K562 (cell line): ENCODE measurements around the gene ACLY. TPM values are rescaled to one million over a fixed set of nuclear protein-coding genes. Genes with fewer than 3 reads are reported as not detected.

Experiments
- ATAC-seq: fragments of 200-7000 bp; cut with Tn5 transposase; 3 replicates; pipeline ENCODE4 v1.9.1; 2020; ENCODE audit warnings: moderate library complexity
- BruUV-seq: library from RNA; stranded (reverse); fragments of 400-500 nt; replicated peaks from 2 replicates; lab custom pipeline; 2021; lab: Mats Ljungman, UMichigan
- CTCF ChIA-PET: fragments of 300-600 bp; formaldehyde crosslinking; extraction: SDS; loops from one replicate; lab custom pipeline; 2021; ENCODE audit warnings: low intra/inter-chr PET ratio; lab: Yijun Ruan, JAX
- POLR2A ChIA-PET: fragments of 300-600, 350-650 bp; sonication (Branson Sonifier 250); formaldehyde crosslinking; extraction: SDS; loops from one replicate; lab custom pipeline; 2021; ENCODE audit warnings: antibody characterized with exemption, inconsistent platforms; lab: Yijun Ruan, JAX
- DNase-seq, 4 experiments: peaks; one replicate each; pipeline versions ENCODE4 v3.0.0 to v3.0.0-alpha.2; 2011 to 2018; ENCODE audit warnings: low spot score in 3 of 4, mixed read lengths in 3 of 4; ENCODE audit errors: extremely low read depth in 1 of 4
- FAIRE-seq: peaks from 2 replicates; lab custom pipeline; 2011; peaks lifted over from hg19 to GRCh38; lab: Jason Lieb, UNC
- H2AFZ ChIP-seq: 2 replicates; pipeline ENCODE4 v1.6.0; 2011; ENCODE audit warnings: low read depth, low read length, control low read depth, inconsistent platforms
- H3K27ac ChIP-seq: fragments of 200-600 bp; 3 replicates; pipeline ENCODE4 v1.8.0; 2011; ENCODE audit warnings: low read depth, mild to moderate bottlenecking, control low read depth, inconsistent platforms, low read length, moderate library complexity, mixed read lengths; ENCODE audit errors: extremely low read depth
- H3K27me3 ChIP-seq, 2 experiments: fragments of 300-600 bp in 1 of 2; 2 replicates in 1 of 2; 3 replicates in 1 of 2; pipeline versions ENCODE4 v1.6.0 to v1.8.0; 2011; ENCODE audit warnings: inconsistent platforms in 2 of 2, low read length in 2 of 2, mild to moderate bottlenecking in 1 of 2, mixed read lengths in 1 of 2, moderate library complexity in 1 of 2; ENCODE audit not compliant: control insufficient read depth in 2 of 2, insufficient read depth in 2 of 2
- H3K36me3 ChIP-seq: fragments of 300-600 bp; 3 replicates; pipeline ENCODE4 v1.8.0; 2011; ENCODE audit warnings: mild to moderate bottlenecking, low read length, inconsistent platforms; ENCODE audit not compliant: control insufficient read depth, insufficient read depth
- H3K4me1 ChIP-seq, 2 experiments: fragments of 200-600 bp in 1 of 2; replicated peaks in 1 of 2; 2 replicates in 1 of 2; 3 replicates in 1 of 2; pipeline versions ENCODE4 v1.5.1 to v1.8.0; 2011; ENCODE audit warnings: inconsistent platforms in 2 of 2, low read length in 2 of 2, mild to moderate bottlenecking in 1 of 2, mixed read lengths in 1 of 2, moderate library complexity in 1 of 2; ENCODE audit not compliant: control insufficient read depth in 2 of 2, insufficient read depth in 2 of 2
- H3K4me2 ChIP-seq: 2 replicates; pipeline ENCODE4 v1.6.1; 2011; ENCODE audit warnings: low read length, control low read depth, inconsistent platforms, mixed read lengths; ENCODE audit not compliant: insufficient read depth
- H3K4me3 ChIP-seq: fragments of 200-600 bp; sonication (generic), shearing (Covaris generic); 2 replicates; pipeline ENCODE4 v1.5.1; 2016; ENCODE audit warnings: control low read depth, inconsistent platforms
- H3K79me2 ChIP-seq: fragments of 200-600 bp; 3 replicates; pipeline ENCODE4 v1.8.0; 2011; ENCODE audit warnings: low read length, inconsistent platforms; ENCODE audit not compliant: control insufficient read depth, insufficient read depth
- H3K9ac ChIP-seq, 2 experiments: 2 replicates each; pipeline versions ENCODE4 v1.6.0 to v1.6.1; 2011; ENCODE audit warnings: low read depth in 2 of 2, low read length in 2 of 2, control low read depth in 1 of 2, inconsistent platforms in 1 of 2, mild to moderate bottlenecking in 1 of 2, mixed read lengths in 1 of 2; ENCODE audit not compliant: insufficient read depth in 1 of 2
- H3K9me1 ChIP-seq: one replicate; pipeline ENCODE4 v1.6.0; 2011; ENCODE audit warnings: inconsistent platforms, mild to moderate bottlenecking, low read length, moderate library complexity; ENCODE audit not compliant: control insufficient read depth, insufficient read depth
- H3K9me3 ChIP-seq: replicated peaks from 2 replicates; pipeline ENCODE4 v1.5.1; 2011; ENCODE audit warnings: low read depth, low read length, inconsistent platforms; ENCODE audit not compliant: control insufficient read depth, insufficient read depth
- H4K20me1 ChIP-seq: replicated peaks from 2 replicates; pipeline ENCODE4 v1.6.1; 2011; ENCODE audit warnings: low read length, inconsistent platforms, mixed read lengths; ENCODE audit not compliant: control insufficient read depth, insufficient read depth
- ATF7 ChIP-seq: fragments of 450-650 bp; IDR thresholded peaks from 2 replicates; pipeline ENCODE4 v1.7.1; 2014; ENCODE audit warnings: mild to moderate bottlenecking, moderate library complexity
- FOXP4 ChIP-seq: sonication (generic); formaldehyde crosslinking; IDR thresholded peaks from 2 replicates; pipeline ENCODE4 v1.8.0; 2022; ENCODE audit warnings: mild to moderate bottlenecking, missing genetic modification reagents, borderline replicate concordance
- MYNN ChIP-seq, 2 experiments: sonication (generic); formaldehyde crosslinking in 1 of 2; IDR thresholded peaks; 2 replicates each; pipeline versions ENCODE4 v1.5.0 to v1.6.1; 2016 to 2020; ENCODE audit warnings: antibody characterized with exemption in 1 of 2, missing genetic modification reagents in 1 of 2
- NFATC3 ChIP-seq: fragments of 450-650 bp; IDR thresholded peaks from 2 replicates; pipeline ENCODE4 v1.6.1; 2017; ENCODE audit warnings: mild to moderate bottlenecking
- NR2C2 ChIP-seq, 2 experiments: fragments of 200-800 bp in 1 of 2; sonication (Bioruptor generic) in 1 of 2; sonication (generic) in 1 of 2; formaldehyde crosslinking in 1 of 2; IDR thresholded peaks; 2 replicates each; pipeline versions ENCODE4 v1.6.1 to v1.8.0; 2016 to 2022; ENCODE audit warnings: mild to moderate bottlenecking in 1 of 2, missing compliant biosample characterization in 1 of 2, missing genetic modification characterization in 1 of 2, missing genetic modification reagents in 1 of 2
- POLR2G ChIP-seq: fragments of 200-400 bp; formaldehyde crosslinking; IDR thresholded peaks from 2 replicates; pipeline ENCODE4 v1.6.1; 2017; ENCODE audit warnings: low read depth, mild to moderate bottlenecking, antibody characterized with exemption, low read length, moderate library complexity
- ZNF24 ChIP-seq: fragments of 450-650 bp; IDR thresholded peaks from 2 replicates; pipeline ENCODE4 v1.6.1; 2016
- ZNF263 ChIP-seq: sonication (generic); formaldehyde crosslinking; IDR thresholded peaks from 2 replicates; pipeline ENCODE4 v1.8.0; 2022; ENCODE audit warnings: mild to moderate bottlenecking, missing genetic modification reagents, borderline replicate concordance
- WGBS: fragments of 100-300 bp; shearing (Covaris generic); methylation state at CpG from one replicate; pipeline ENCODE4 v1.1.6; 2016; ENCODE audit warnings: low coverage, mixed read lengths; ENCODE audit not compliant: insufficient coverage; ENCODE audit errors: missing lambda C conversion rate; 5-methylcytosine and 5-hydroxymethylcytosine counted together
- in situ Hi-C: fragments of 300-500 bp; cut with MboI; formaldehyde crosslinking; loops from 4 replicates; pipeline ENCODE4 v1.15.0; 2018; ENCODE audit warnings: inconsistent platforms, mixed read lengths
- intact Hi-C: fragments of 100-400 bp; cut with micrococcal nuclease; formaldehyde crosslinking; loops from 2 replicates; pipeline ENCODE4 v1.14.2; 2022
- polyA plus RNA-seq, 8 experiments: library from polyadenylated mRNA; depleted of rRNA in 4 of 8; stranded (reverse) in 5 of 8; unstranded in 3 of 8; fragments of >200 nt; fragmentation: Nextera tagmentation in 2 of 8; fragmentation: Illumina TruSeq in 1 of 8; extraction: Ambion mirVana in 2 of 8; extraction: Trizol in 1 of 8; gene quantifications; 2 replicates each; pipeline versions ENCODE4 v1.2.1 to v1.2.3, GENCODE V29; 2011 to 2014; ENCODE audit warnings: inconsistent platforms in 1 of 8, missing spikeins in 1 of 8
- total RNA-seq, 7 experiments: library from RNA; depleted of rRNA in 6 of 7; stranded (reverse); fragments of >200 nt in 6 of 7; fragmentation: Illumina TruSeq in 2 of 7; extraction: Trizol in 2 of 7; gene quantifications; 2 replicates each; pipeline versions ENCODE4 v1.2.1 to v1.2.3, GENCODE V29; 2011 to 2021; ENCODE audit warnings: low replicate concordance in 1 of 7

Gene ACLY
- total and polyA plus RNA-seq, 9 of the 15 experiments (the other 6 are each of a cell fraction or from before 2014, with no cell fraction given) = 42.9 to 280 (median 125) TPM

GRCh38 chr17:41906465-41907184, 12.1 kb downstream of the ACLY start:
- BruUV-seq = no TSS peak
- POLR2A ChIA-PET = interaction anchor here (0.7 to 2.8 kb wide), 2 partner anchors 8 to 13 kb away, joined by 5 to 11 read pairs; no protein-coding TSS in a partner anchor
- Histone ChIP-seq H3K9ac (no peak overlapping the region), H3K79me2 (no peaks in the 10 kb centered on the region; the same call in 2 of the 3 replicates), H3K36me3 (peaks cover 97% of the 10 kb centered on the region), H4K20me1 (peaks cover 9% of the 10 kb centered on the region; the same call in 1 of the 2 replicates), H3K4me1 (no peaks in the 10 kb centered on the region; a peak in 1 of 5 replicates), H3K9me1 (peaks cover 3% of the 10 kb centered on the region), H3K27me3 (no peaks in the 10 kb centered on the region), H3K4me3 (no peak overlapping the region), H3K4me2 (no peak overlapping the region), H3K27ac (no peak overlapping the region), H2AFZ (no peak overlapping the region), H3K9me3 (no peaks in the 10 kb centered on the region)
- CTCF ChIA-PET = no interaction called here
- ATAC-seq (no peak), FAIRE-seq (no peak), DNase-seq (no peak)
- WGBS = 89% methylated on average over 15 of the region's 15 CpGs
- in situ Hi-C loops (no loop called here), intact Hi-C loops (no loop called here)
- TF ChIP-seq MYNN (IDR thresholded peaks at IDR 0.05) = no peak
- TF ChIP-seq MYNN (CRISPR knock-in tag; IDR thresholded peaks at IDR 0.05) = no peak
- TF ChIP-seq POLR2G = 0 out of 2 replicates have a peak, but pooled peaks have one; percentile 21

GRCh38 chr17:41905172-41905571, 13.6 kb downstream of the ACLY start:
- Histone ChIP-seq H3K4me2 (no peak overlapping the region), H3K9me1 (no peaks in the 10 kb centered on the region), H4K20me1 (peaks cover 4% of the 10 kb centered on the region; the same call in 1 of the 2 replicates), H3K9me3 (no peaks in the 10 kb centered on the region), H2AFZ (no peak overlapping the region), H3K4me3 (no peak overlapping the region), H3K36me3 (peaks cover 96% of the 10 kb centered on the region), H3K27me3 (no peaks in the 10 kb centered on the region), H3K79me2 (no peaks in the 10 kb centered on the region), H3K4me1 (no peaks in the 10 kb centered on the region; a peak in 1 of 5 replicates), H3K27ac (no peak overlapping the region), H3K9ac (no peak overlapping the region)
- DNase-seq (no peak), ATAC-seq (no peak), FAIRE-seq (no peak)
- intact Hi-C loops (no loop called here), in situ Hi-C loops (no loop called here)
- POLR2A ChIA-PET = interaction anchor here (0.5 to 1.3 kb wide), 3 partner anchors 7 to 23 kb away, joined by 3 to 5 read pairs (median 3); partner anchors contain the start of gene ACLY
- no TSS peak for BruUV-seq
- WGBS = 90% methylated on average over 4 of the region's 4 CpGs
- CTCF ChIA-PET = no interaction called here
- TF ChIP-seq ZNF263 (no peak), ZNF24 (no peak), FOXP4 (CRISPR knock-in tag) (no peak), NR2C2 (CRISPR knock-in tag; IDR thresholded peaks at IDR 0.05) (no peak), NR2C2 (tag; IDR thresholded peaks at IDR 0.05) (no peak), ATF7 (no peak), NFATC3 (no peak)
